ENCODE results near the gene GSTM3. TPM values are rescaled to one million over a fixed set of nuclear protein-coding genes. Genes with fewer than 3 reads are reported as not detected.
A peak's percentile ranks its signal among the peaks of the same experiment; 100 is the strongest.

GSTM3 gene
- 132 TPM for polyA plus RNA-seq
- long read RNA-seq, donor 1, full-length matches to known transcripts = 33 of 45 reads
- long read RNA-seq, donor 1, partial matches to known transcripts = 7 of 45 reads
- long read RNA-seq, donor 1, other reads (novel, unspliced or antisense) = 5 of 45 reads
- long read RNA-seq, donor 2, full-length matches to known transcripts = 75 of 114 reads
- long read RNA-seq, donor 2, partial matches to known transcripts = 29 of 114 reads
- long read RNA-seq, donor 2, other reads (novel, unspliced or antisense) = 10 of 114 reads
- long read RNA-seq, donor 3 = 0 reads
- long read RNA-seq, donor 4, full-length matches to known transcripts = 12 of 12 reads
- long read RNA-seq, donor 4, partial matches to known transcripts = 0 of 12 reads
- long read RNA-seq, donor 4, other reads (novel, unspliced or antisense) = 0 of 12 reads
- long read RNA-seq, donor 5, full-length matches to known transcripts = 18 of 18 reads
- long read RNA-seq, donor 5, partial matches to known transcripts = 0 of 18 reads
- long read RNA-seq, donor 5, other reads (novel, unspliced or antisense) = 0 of 18 reads
- long read RNA-seq, donor 6, full-length matches to known transcripts = 56 of 81 reads
- long read RNA-seq, donor 6, partial matches to known transcripts = 15 of 81 reads
- long read RNA-seq, donor 6, other reads (novel, unspliced or antisense) = 10 of 81 reads
- long read RNA-seq, donor 7, full-length matches to known transcripts = 28 of 35 reads
- long read RNA-seq, donor 7, partial matches to known transcripts = 7 of 35 reads
- long read RNA-seq, donor 7, other reads (novel, unspliced or antisense) = 0 of 35 reads
- long read RNA-seq, donor 8, full-length matches to known transcripts = 74 of 95 reads
- long read RNA-seq, donor 8, partial matches to known transcripts = 10 of 95 reads
- long read RNA-seq, donor 8, other reads (novel, unspliced or antisense) = 11 of 95 reads
- long read RNA-seq, donor 9, full-length matches to known transcripts = 77 of 97 reads
- long read RNA-seq, donor 9, partial matches to known transcripts = 13 of 97 reads
- long read RNA-seq, donor 9, other reads (novel, unspliced or antisense) = 7 of 97 reads
- long read RNA-seq, donor 10, full-length matches to known transcripts = 41 of 56 reads
- long read RNA-seq, donor 10, partial matches to known transcripts = 6 of 56 reads
- long read RNA-seq, donor 10, other reads (novel, unspliced or antisense) = 9 of 56 reads
- long read RNA-seq, donor 11, full-length matches to known transcripts = 41 of 52 reads
- long read RNA-seq, donor 11, partial matches to known transcripts = 0 of 52 reads
- long read RNA-seq, donor 11, other reads (novel, unspliced or antisense) = 11 of 52 reads

- H3K4me1 ChIP-seq (ENCODE audit: control insufficient read depth, insufficient read depth, low read length) = peaks cover 18% of the 10 kb centered on the region
- peaks cover 4% of the 10 kb centered on the region for H3K9me3 ChIP-seq (ENCODE audit: control insufficient read depth, low read depth, low read length)
- no CpG with 5 or more reads among the region's 10 CpGs for WGBS (ENCODE audit: insufficient coverage, low lambda C conversion rate)
- H3K36me3 ChIP-seq (ENCODE audit: control insufficient read depth, insufficient read depth, low read length) = peaks cover 21% of the 10 kb centered on the region
- DNase-seq = peak in 1 of 2 donors; percentile 64
- peak within 1 kb of the TSS; percentile 87 for H3K4me3 ChIP-seq (ENCODE audit: low read length)
- H3K27me3 ChIP-seq (ENCODE audit: control insufficient read depth, insufficient read depth, low read length) = no peaks in the 10 kb centered on the region
- peak within 1 kb of the TSS; percentile 83 for H3K27ac ChIP-seq (ENCODE audit: low read length)
Measured at GRCh38 chr1:109740615-109741373, at the start of gene GSTM3. TSS of gene GSTM3 (minus strand) at chr1:109741038. CDS start at chr1:109740287, 751 bp downstream.

- Histone ChIP-seq H3K27me3 (ENCODE audit: control insufficient read depth, insufficient read depth, low read length) (no peaks in the 10 kb centered on the region), H3K4me1 (ENCODE audit: control insufficient read depth, insufficient read depth, low read length) (peaks cover 49% of the 10 kb centered on the region), H3K27ac (ENCODE audit: low read length) (no peak overlapping the region), H3K4me3 (ENCODE audit: low read length) (no peak overlapping the region), H3K9me3 (ENCODE audit: control insufficient read depth, low read depth, low read length) (no peaks in the 10 kb centered on the region), H3K36me3 (ENCODE audit: control insufficient read depth, insufficient read depth, low read length) (no peaks in the 10 kb centered on the region)
- no CpG with 5 or more reads among the region's 2 CpGs for WGBS (ENCODE audit: insufficient coverage, low lambda C conversion rate)
- no peak for DNase-seq
Measured at GRCh38 chr1:109790329-109790728, 49.5 kb upstream of the GSTM3 start.

GRCh38 chr1:109789551-109790180 is 48.8 kb upstream of the GSTM3 start:
- no peak for DNase-seq
- Histone ChIP-seq H3K27me3 (ENCODE audit: control insufficient read depth, insufficient read depth, low read length) (no peaks in the 10 kb centered on the region), H3K4me1 (ENCODE audit: control insufficient read depth, insufficient read depth, low read length) (peaks cover 48% of the 10 kb centered on the region), H3K27ac (ENCODE audit: low read length) (no peak overlapping the region), H3K9me3 (ENCODE audit: control insufficient read depth, low read depth, low read length) (no peaks in the 10 kb centered on the region), H3K4me3 (ENCODE audit: low read length) (no peak overlapping the region), H3K36me3 (ENCODE audit: control insufficient read depth, insufficient read depth, low read length) (no peaks in the 10 kb centered on the region)
- no CpG with 5 or more reads among the region's 9 CpGs for WGBS (ENCODE audit: insufficient coverage, low lambda C conversion rate)

GRCh38 chr1:109788695-109789521 is 48.1 kb upstream of the GSTM3 start:
- H3K27me3 ChIP-seq (ENCODE audit: control insufficient read depth, insufficient read depth, low read length) = no peaks in the 10 kb centered on the region

GRCh38 chr1:109787845-109788601 is 47.2 kb upstream of the GSTM3 start:
- Histone ChIP-seq H3K36me3 (ENCODE audit: control insufficient read depth, insufficient read depth, low read length) (no peaks in the 10 kb centered on the region), H3K9me3 (ENCODE audit: control insufficient read depth, low read depth, low read length) (no peaks in the 10 kb centered on the region), H3K27ac (ENCODE audit: low read length) (no peak overlapping the region), H3K4me1 (ENCODE audit: control insufficient read depth, insufficient read depth, low read length) (peaks cover 37% of the 10 kb centered on the region), H3K4me3 (ENCODE audit: low read length) (no peak overlapping the region), H3K27me3 (ENCODE audit: control insufficient read depth, insufficient read depth, low read length) (no peaks in the 10 kb centered on the region)
- DNase-seq = no peak
- no CpG with 5 or more reads among the region's 19 CpGs for WGBS (ENCODE audit: insufficient coverage, low lambda C conversion rate)

More at GRCh38 chr1:109788695-109789521, 48.1 kb upstream of the GSTM3 start:
- WGBS (ENCODE audit: insufficient coverage, low lambda C conversion rate) = 50% methylated on average over 1 of the region's 9 CpGs
- Histone ChIP-seq H3K4me3 (ENCODE audit: low read length) (no peak overlapping the region), H3K4me1 (ENCODE audit: control insufficient read depth, insufficient read depth, low read length) (peaks cover 41% of the 10 kb centered on the region), H3K9me3 (ENCODE audit: control insufficient read depth, low read depth, low read length) (no peaks in the 10 kb centered on the region), H3K36me3 (ENCODE audit: control insufficient read depth, insufficient read depth, low read length) (no peaks in the 10 kb centered on the region), H3K27ac (ENCODE audit: low read length) (no peak overlapping the region)
- DNase-seq = no peak

- Histone ChIP-seq H3K9me3 (ENCODE audit: control insufficient read depth, low read depth, low read length) (no peaks in the 10 kb centered on the region), H3K4me3 (ENCODE audit: low read length) (no peak overlapping the region), H3K4me1 (ENCODE audit: control insufficient read depth, insufficient read depth, low read length) (peaks cover 30% of the 10 kb centered on the region), H3K27me3 (ENCODE audit: control insufficient read depth, insufficient read depth, low read length) (no peaks in the 10 kb centered on the region), H3K27ac (ENCODE audit: low read length) (peak overlapping the region; percentile 9), H3K36me3 (ENCODE audit: control insufficient read depth, insufficient read depth, low read length) (no peaks in the 10 kb centered on the region)
- WGBS (ENCODE audit: insufficient coverage, low lambda C conversion rate) = no CpG with 5 or more reads among the region's 9 CpGs
- DNase-seq = no peak
Measured at GRCh38 chr1:109787211-109787844, 46.5 kb upstream of the GSTM3 start.

GRCh38 chr1:109786531-109787021 is 45.7 kb upstream of the GSTM3 start:
- no peaks in the 10 kb centered on the region for H3K36me3 ChIP-seq (ENCODE audit: control insufficient read depth, insufficient read depth, low read length)
- no peak overlapping the region for H3K4me3 ChIP-seq (ENCODE audit: low read length)
- H3K27ac ChIP-seq (ENCODE audit: low read length) = peak overlapping the region; percentile 9
- DNase-seq = peak; percentile 69 to 87
- H3K4me1 ChIP-seq (ENCODE audit: control insufficient read depth, insufficient read depth, low read length) = peaks cover 23% of the 10 kb centered on the region
- no CpG with 5 or more reads among the region's 6 CpGs for WGBS (ENCODE audit: insufficient coverage, low lambda C conversion rate)
- no peaks in the 10 kb centered on the region for H3K9me3 ChIP-seq (ENCODE audit: control insufficient read depth, low read depth, low read length)
- no peaks in the 10 kb centered on the region for H3K27me3 ChIP-seq (ENCODE audit: control insufficient read depth, insufficient read depth, low read length)

- H3K4me1 ChIP-seq (ENCODE audit: control insufficient read depth, insufficient read depth, low read length) = peaks cover 19% of the 10 kb centered on the region
- no CpG with 5 or more reads among the region's 5 CpGs for WGBS (ENCODE audit: insufficient coverage, low lambda C conversion rate)
- H3K36me3 ChIP-seq (ENCODE audit: control insufficient read depth, insufficient read depth, low read length) = no peaks in the 10 kb centered on the region
- no peak overlapping the region for H3K4me3 ChIP-seq (ENCODE audit: low read length)
- DNase-seq = no peak
- no peak overlapping the region for H3K27ac ChIP-seq (ENCODE audit: low read length)
- no peaks in the 10 kb centered on the region for H3K27me3 ChIP-seq (ENCODE audit: control insufficient read depth, insufficient read depth, low read length)
- H3K9me3 ChIP-seq (ENCODE audit: control insufficient read depth, low read depth, low read length) = peaks cover under 1% of the 10 kb centered on the region
Measured at GRCh38 chr1:109786112-109786480, 45.3 kb upstream of the GSTM3 start.
